Keratinocyte (primary cell): ENCODE measurements around the gene CARD11. TPM values are rescaled to one million over a fixed set of nuclear protein-coding genes. Genes with fewer than 3 reads are reported as not detected.

Experiments
- DNase-seq: peaks from one replicate; pipeline ENCODE4 v3.0.0-alpha.2; 2011; ENCODE audit warnings: low read depth, missing footprints, low spot score
- FAIRE-seq: peaks from 2 replicates; lab custom pipeline; 2011; peaks lifted over from hg19 to GRCh38; lab: Jason Lieb, UNC
- H2AFZ ChIP-seq: 2 replicates; pipeline ENCODE4 v1.6.0; 2012; ENCODE audit warnings: low read length, control low read depth, inconsistent platforms; ENCODE audit not compliant: control insufficient read depth
- H3K27ac ChIP-seq: 2 replicates; pipeline ENCODE4 v1.5.1; 2011; ENCODE audit warnings: low read length; ENCODE audit not compliant: control insufficient read depth, insufficient read depth
- H3K27me3 ChIP-seq: 3 replicates; pipeline ENCODE4 v1.6.0; 2011; ENCODE audit warnings: low read length; ENCODE audit not compliant: control insufficient read depth, insufficient read depth; ENCODE audit errors: extremely low read depth
- H3K36me3 ChIP-seq, 2 experiments: 2 replicates in 1 of 2; 3 replicates in 1 of 2; pipeline ENCODE4 v1.5.1; 2011; ENCODE audit warnings: low read length in 2 of 2, mild to moderate bottlenecking in 1 of 2; ENCODE audit not compliant: control insufficient read depth in 2 of 2, insufficient read depth in 2 of 2; ENCODE audit errors: extremely low read depth in 1 of 2
- H3K4me1 ChIP-seq: 3 replicates; pipeline ENCODE4 v1.5.1; 2011; ENCODE audit warnings: low read length; ENCODE audit not compliant: control insufficient read depth, insufficient read depth; ENCODE audit errors: extremely low read depth
- H3K4me2 ChIP-seq: 3 replicates; pipeline ENCODE4 v1.6.0; 2011; ENCODE audit warnings: low read depth, low read length; ENCODE audit not compliant: control insufficient read depth, insufficient read depth; ENCODE audit errors: extremely low read depth
- H3K4me3 ChIP-seq, 3 experiments: fragments of 200-600 bp in 1 of 3; sonication (generic) in 1 of 3; 2 replicates in 2 of 3; 3 replicates in 1 of 3; pipeline ENCODE4 v1.5.1; 2011 to 2016; ENCODE audit warnings: low read length in 3 of 3, mild to moderate bottlenecking in 3 of 3, control low read depth in 2 of 3, inconsistent platforms in 1 of 3, low read depth in 1 of 3, mixed read lengths in 1 of 3, mixed run types in 1 of 3, moderate library complexity in 1 of 3; ENCODE audit not compliant: control insufficient read depth in 2 of 3, insufficient read depth in 2 of 3; ENCODE audit errors: extremely low read depth in 1 of 3
- H3K79me2 ChIP-seq: 2 replicates; pipeline ENCODE4 v1.6.0; 2012; ENCODE audit warnings: low read length; ENCODE audit not compliant: control insufficient read depth, insufficient read depth
- H3K9ac ChIP-seq: 3 replicates; pipeline ENCODE4 v1.6.0; 2011; ENCODE audit warnings: low read length; ENCODE audit not compliant: control insufficient read depth, insufficient read depth; ENCODE audit errors: extremely low read depth
- H3K9me1 ChIP-seq: 3 replicates; pipeline ENCODE4 v1.6.0; 2011; ENCODE audit warnings: low read length; ENCODE audit not compliant: control insufficient read depth, insufficient read depth; ENCODE audit errors: extremely low read depth
- H3K9me3 ChIP-seq: 2 replicates; pipeline ENCODE4 v1.5.1; 2012; ENCODE audit warnings: low read depth, low read length; ENCODE audit not compliant: control insufficient read depth
- H4K20me1 ChIP-seq: 3 replicates; pipeline ENCODE4 v1.6.0; 2011; ENCODE audit warnings: low read length; ENCODE audit not compliant: control insufficient read depth, insufficient read depth; ENCODE audit errors: extremely low read depth
- CTCF ChIP-seq, 3 experiments: IDR thresholded peaks in 1 of 3; conservative IDR thresholded peaks in 1 of 3; optimal IDR thresholded peaks in 1 of 3; 2 replicates in 2 of 3; 3 replicates in 1 of 3; pipeline versions ENCODE3 to v1.5.1; 2011; ENCODE audit warnings: low read length in 3 of 3, mild to moderate bottlenecking in 3 of 3, moderate library complexity in 2 of 3, control low read depth in 1 of 3, inconsistent platforms in 1 of 3; ENCODE audit not compliant: insufficient read depth in 2 of 3; ENCODE audit errors: extremely low read depth in 1 of 3
- EZH2 ChIP-seq: IDR thresholded peaks from one replicate; pipeline ENCODE4 v1.6.1; 2012; ENCODE audit warnings: inconsistent platforms, mild to moderate bottlenecking, low read length, moderate library complexity
- dilution Hi-C: fragments of 300-500 bp; cut with MboI; formaldehyde crosslinking; loops from one replicate; pipeline ENCODE4 v1.7.0; 2020; ENCODE audit warnings: low sequenced_read_pairs; ENCODE audit not compliant: extremely low pct_ligation_motif_present
- polyA plus RNA-seq, 5 experiments: library from polyadenylated mRNA; depleted of rRNA in 3 of 5; stranded (reverse) in 3 of 5; stranded (forward) in 1 of 5; unstranded in 1 of 5; fragments of >200 nt; gene quantifications; 1 replicate in 1 of 5; 2 replicates in 3 of 5; 3 replicates in 1 of 5; pipeline versions ENCODE4 v1.2.1 to v1.2.3, GENCODE V29; 2011 to 2012; ENCODE audit warnings: missing spikeins in 2 of 5, low read depth in 1 of 5, low replicate concordance in 1 of 5

The CARD11 gene
- polyA plus RNA-seq, 1 donor (not counting 4 experiments of a cell fraction or from before 2014, with no cell fraction given) = 4.3 TPM

- no peak for FAIRE-seq
- Histone ChIP-seq H3K27me3 (no peaks in the 10 kb centered on the region), H3K9ac (no peak overlapping the region), H2AFZ (no peak overlapping the region), H3K4me2 (no peak overlapping the region), H3K79me2 (no peaks in the 10 kb centered on the region), H4K20me1 (no peaks in the 10 kb centered on the region), H3K4me3 (no peak overlapping the region), H3K9me3 (no peaks in the 10 kb centered on the region), H3K36me3 (no peaks in the 10 kb centered on the region), H3K4me1 (no peaks in the 10 kb centered on the region), H3K9me1 (no peaks in the 10 kb centered on the region), H3K27ac (no peak overlapping the region)
- dilution Hi-C loops = no loop called here
- TF ChIP-seq CTCF (optimal IDR thresholded peaks at IDR 0.05 in 1 of 3, IDR thresholded peaks at IDR 0.05 in 1 of 3, conservative IDR thresholded peaks at IDR 0.05 in 1 of 3; ENCODE audit: extremely low read depth in 1 of 3, insufficient read depth in 2 of 3, low read length in 3 of 3) (no peak), EZH2 (no peak)
- no peak for DNase-seq
Observed at GRCh38 chr7:2913760-2914387, 129.8 kb downstream of the CARD11 start.

- no peak overlapping the region for H3K27ac ChIP-seq
- no peaks in the 10 kb centered on the region for H3K79me2 ChIP-seq
- no peak overlapping the region for H3K9ac ChIP-seq
- FAIRE-seq = no peak
- no peaks in the 10 kb centered on the region for H3K9me1 ChIP-seq
- H3K36me3 ChIP-seq = peaks cover 0 to 2% of the 10 kb centered on the region in 2 experiments
- no peak overlapping the region for H3K4me2 ChIP-seq
- H3K4me1 ChIP-seq = no peaks in the 10 kb centered on the region
- no peak overlapping the region for H3K4me3 ChIP-seq
- DNase-seq = no peak
- no peak for TF ChIP-seq EZH2
- no peak for TF ChIP-seq CTCF (optimal IDR thresholded peaks at IDR 0.05 in 1 of 3, IDR thresholded peaks at IDR 0.05 in 1 of 3, conservative IDR thresholded peaks at IDR 0.05 in 1 of 3; ENCODE audit: extremely low read depth in 1 of 3, insufficient read depth in 2 of 3, low read length in 3 of 3)
- dilution Hi-C loops = no loop called here
- no peaks in the 10 kb centered on the region for H3K27me3 ChIP-seq
- H3K9me3 ChIP-seq = no peaks in the 10 kb centered on the region
- H2AFZ ChIP-seq = no peak overlapping the region
- no peaks in the 10 kb centered on the region for H4K20me1 ChIP-seq
Observed at GRCh38 chr7:2912684-2913439, 130.8 kb downstream of the CARD11 start.
